IMR-90 (cell line): ENCODE data around the gene CDV3. TPM values are rescaled to one million over a fixed set of nuclear protein-coding genes. Genes with fewer than 3 reads are reported as not detected.

Experiments used
- ATAC-seq: fragments of 200-7000 bp; cut with Tn5 transposase; 2 replicates; pipeline ENCODE4 v1.9.1; 2020; ENCODE audit warnings: low read depth, mild to moderate bottlenecking, moderate library complexity
- BruUV-seq: library from RNA; stranded (reverse); fragments of 400-500 nt; replicated peaks from 2 replicates; lab custom pipeline; 2021; lab: Mats Ljungman, UMichigan
- CTCF ChIA-PET: fragments of 300-600 bp; formaldehyde crosslinking; extraction: SDS; loops from one replicate; lab custom pipeline; 2021; ENCODE audit warnings: antibody characterized with exemption; lab: Yijun Ruan, JAX
- POLR2A ChIA-PET: fragments of 300-600 bp; sonication (Branson Sonifier 250); formaldehyde crosslinking; loops from one replicate; lab custom pipeline; 2022; ENCODE audit warnings: antibody characterized with exemption; ENCODE audit not compliant: unreplicated experiment; lab: Charles Lee
- DNase-seq: peaks from one replicate; pipeline ENCODE4 v3.0.0; 2013
- H2AFZ ChIP-seq: replicated peaks from 2 replicates; pipeline ENCODE3; 2013; ENCODE audit warnings: low read length, mild to moderate bottlenecking; ENCODE audit not compliant: poor library complexity
- H2AK5ac ChIP-seq: 2 replicates; pipeline ENCODE4 v1.6.1; 2013; ENCODE audit warnings: low read depth, low read length, inconsistent platforms
- H2AK9ac ChIP-seq: replicated peaks from 2 replicates; pipeline ENCODE3; 2013; ENCODE audit warnings: mild to moderate bottlenecking, low read depth, low read length, moderate library complexity; ENCODE audit not compliant: poor library complexity
- H2BK120ac ChIP-seq: 2 replicates; pipeline ENCODE4 v1.6.1; 2013; ENCODE audit warnings: low read depth, low read length, inconsistent platforms
- H2BK15ac ChIP-seq: 3 replicates; pipeline ENCODE4 v1.6.1; 2013; ENCODE audit warnings: low read depth, low read length, inconsistent platforms
- H2BK20ac ChIP-seq: 2 replicates; pipeline ENCODE4 v1.6.1; 2013; ENCODE audit warnings: low read depth, mild to moderate bottlenecking, inconsistent platforms, low read length, moderate library complexity
- H2BK5ac ChIP-seq: 2 replicates; pipeline ENCODE4 v1.6.1; 2013; ENCODE audit warnings: mild to moderate bottlenecking, low read depth, low read length, inconsistent platforms; ENCODE audit not compliant: poor library complexity, severe bottlenecking
- H3K14ac ChIP-seq: replicated peaks from 2 replicates; pipeline ENCODE4 v1.6.1; 2013; ENCODE audit warnings: low read depth, low read length, inconsistent platforms
- H3K18ac ChIP-seq: 2 replicates; pipeline ENCODE4 v1.6.1; 2013; ENCODE audit warnings: low read depth, low read length, control low read depth
- H3K23ac ChIP-seq: 2 replicates; pipeline ENCODE4 v1.6.1; 2013; ENCODE audit warnings: low read depth, low read length, inconsistent platforms
- H3K27ac ChIP-seq: 2 replicates; pipeline ENCODE4 v1.5.1; 2013; ENCODE audit warnings: mild to moderate bottlenecking, control low read depth, low read length; ENCODE audit not compliant: insufficient read depth
- H3K27me3 ChIP-seq: 2 replicates; pipeline ENCODE4 v1.6.1; 2013; ENCODE audit warnings: low read length; ENCODE audit not compliant: control insufficient read depth, insufficient read depth
- H3K36me3 ChIP-seq: 2 replicates; pipeline ENCODE4 v1.6.1; 2013; ENCODE audit warnings: low read length, mixed read lengths; ENCODE audit not compliant: control insufficient read depth, insufficient read depth
- H3K4ac ChIP-seq: 2 replicates; pipeline ENCODE4 v1.6.1; 2013; ENCODE audit warnings: low read depth, low read length, inconsistent platforms
- H3K4me1 ChIP-seq: 2 replicates; pipeline ENCODE4 v1.6.1; 2013; ENCODE audit warnings: low read length, mixed read lengths; ENCODE audit not compliant: control insufficient read depth, insufficient read depth
- H3K4me2 ChIP-seq: 2 replicates; pipeline ENCODE4 v1.6.1; 2013; ENCODE audit warnings: low read depth, mild to moderate bottlenecking, control low read depth, low read length, moderate library complexity
- H3K4me3 ChIP-seq: 2 replicates; pipeline ENCODE4 v1.5.1; 2013; ENCODE audit warnings: low read depth, mild to moderate bottlenecking, control low read depth, low read length, moderate library complexity; ENCODE audit not compliant: insufficient read depth
- H3K56ac ChIP-seq: 2 replicates; pipeline ENCODE4 v1.6.1; 2013; ENCODE audit warnings: low read length, inconsistent platforms; ENCODE audit not compliant: insufficient read depth; ENCODE audit errors: extremely low read depth
- H3K79me1 ChIP-seq, 2 experiments: 2 replicates each; pipeline ENCODE4 v1.6.1; 2013; ENCODE audit warnings: low read length in 2 of 2, inconsistent platforms in 1 of 2, low read depth in 1 of 2
- H3K9ac ChIP-seq: 2 replicates; pipeline ENCODE4 v1.6.1; 2013; ENCODE audit warnings: low read depth, low read length, control low read depth
- H3K9me1 ChIP-seq: 2 replicates; pipeline ENCODE4 v1.6.1; 2013; ENCODE audit warnings: low read length, inconsistent platforms; ENCODE audit not compliant: insufficient read depth
- H3K9me3 ChIP-seq: 2 replicates; pipeline ENCODE4 v1.6.1; 2013; ENCODE audit warnings: low read length; ENCODE audit not compliant: control insufficient read depth, insufficient read depth
- H4K20me1 ChIP-seq: 2 replicates; pipeline ENCODE4 v1.6.1; 2013; ENCODE audit warnings: low read length, inconsistent platforms; ENCODE audit not compliant: insufficient read depth
- H4K5ac ChIP-seq: 2 replicates; pipeline ENCODE4 v1.6.1; 2013; ENCODE audit warnings: mild to moderate bottlenecking, low read depth, low read length, control low read depth
- H4K8ac ChIP-seq, 2 experiments: 2 replicates each; pipeline ENCODE4 v1.6.1; 2013; ENCODE audit warnings: low read depth in 2 of 2, low read length in 2 of 2, control low read depth in 1 of 2, inconsistent platforms in 1 of 2
- H4K91ac ChIP-seq: 2 replicates; pipeline ENCODE4 v1.6.1; 2013; ENCODE audit warnings: low read depth, low read length, inconsistent platforms; ENCODE audit not compliant: insufficient read depth
- BHLHE40 ChIP-seq: fragments of 150-350 bp; IDR thresholded peaks from 2 replicates; pipeline ENCODE4 v1.6.1; 2016; ENCODE audit warnings: mild to moderate bottlenecking, low read depth, low read length
- CEBPB ChIP-seq: IDR thresholded peaks from 2 replicates; pipeline ENCODE4 v1.6.1; 2012; ENCODE audit warnings: low read depth, low read length, improper control_type of control experiment
- CHD1 ChIP-seq: IDR thresholded peaks from 2 replicates; pipeline ENCODE4 v1.6.1; 2012; ENCODE audit warnings: low read depth, low read length, improper control_type of control experiment
- FOS ChIP-seq: fragments of 150-350 bp; IDR thresholded peaks from 2 replicates; pipeline ENCODE4 v1.6.1; 2016; ENCODE audit warnings: low read depth, low read length
- MAFK ChIP-seq: IDR thresholded peaks from 2 replicates; pipeline ENCODE4 v1.6.1; 2012; ENCODE audit warnings: low read depth, low read length, improper control_type of control experiment
- MAZ ChIP-seq: IDR thresholded peaks from 2 replicates; pipeline ENCODE4 v1.6.1; 2012; ENCODE audit warnings: low read depth, mild to moderate bottlenecking, low read length, improper control_type of control experiment, moderate library complexity, borderline replicate concordance
- MXI1 ChIP-seq: IDR thresholded peaks from 2 replicates; pipeline ENCODE4 v1.6.1; 2012; ENCODE audit warnings: low read depth, mild to moderate bottlenecking, low read length, moderate library complexity, borderline replicate concordance
- NFE2L2 ChIP-seq: fragments of 150-350 bp; IDR thresholded peaks from 2 replicates; pipeline ENCODE4 v1.6.1; 2016; ENCODE audit warnings: low read depth, mild to moderate bottlenecking, low read length
- POLR2A ChIP-seq: IDR thresholded peaks from 2 replicates; pipeline ENCODE4 v1.6.1; 2012; ENCODE audit warnings: mild to moderate bottlenecking, low read depth, low read length
- RAD21 ChIP-seq: IDR thresholded peaks from 2 replicates; pipeline ENCODE4 v1.6.1; 2012; ENCODE audit warnings: low read length, improper control_type of control experiment
- RCOR1 ChIP-seq: IDR thresholded peaks from 2 replicates; pipeline ENCODE4 v1.6.1; 2012; ENCODE audit warnings: mild to moderate bottlenecking, low read length, improper control_type of control experiment; ENCODE audit not compliant: insufficient replicate concordance
- RFX5 ChIP-seq: IDR thresholded peaks from 2 replicates; pipeline ENCODE4 v1.8.0; 2012; ENCODE audit warnings: low read depth, mild to moderate bottlenecking, low read length, moderate library complexity
- SMC3 ChIP-seq: fragments of 150-350 bp; IDR thresholded peaks from 2 replicates; pipeline ENCODE4 v1.6.1; 2016; ENCODE audit warnings: low read depth, mild to moderate bottlenecking, antibody characterized with exemption, low read length, moderate library complexity
- USF2 ChIP-seq: fragments of 150-350 bp; IDR thresholded peaks from 2 replicates; pipeline ENCODE4 v1.6.1; 2017; ENCODE audit warnings: mild to moderate bottlenecking, antibody characterized with exemption, low read length, low read depth
- WGBS, 2 experiments: methylation state at CpG; one replicate each; pipeline versions ENCODE4 v1.1.5 to v1.1.7; 2013; ENCODE audit warnings: missing lambda C conversion rate in 2 of 2; ENCODE audit not compliant: insufficient read length in 1 of 2; ENCODE audit errors: extremely low coverage in 2 of 2; 5-methylcytosine and 5-hydroxymethylcytosine counted together
- dilution Hi-C: fragments of 300-500 bp; cut with HindIII; formaldehyde crosslinking; loops from one replicate; pipeline ENCODE4 v1.14.3; 2018; ENCODE audit warnings: low sequenced_read_pairs; ENCODE audit not compliant: unreplicated experiment
- in situ Hi-C: fragments of 300-500 bp; cut with MboI; formaldehyde crosslinking; loops from 3 replicates; pipeline ENCODE4 v1.14.3; 2019; ENCODE audit warnings: low sequenced_read_pairs, inconsistent platforms, mixed read lengths
- intact Hi-C: fragments of 100-400 bp; cut with micrococcal nuclease; formaldehyde crosslinking; loops from 2 replicates; pipeline ENCODE4 v1.10.0; 2022
- polyA plus RNA-seq, 3 experiments: library from polyadenylated mRNA; depleted of rRNA; stranded (reverse); fragments of >200 nt; gene quantifications; 2 replicates each; pipeline ENCODE4 v1.2.3, GENCODE V29; 2012; ENCODE audit warnings: low replicate concordance in 1 of 3
- total RNA-seq: library from RNA; depleted of rRNA; stranded (reverse); fragments of >200 nt; gene quantifications from 2 replicates; pipeline ENCODE4 v1.2.3, GENCODE V29; 2012
- TF ChIP-seq, protein P1 (sequence below): fragments of 150-350 bp; IDR thresholded peaks from 2 replicates; pipeline ENCODE4 v1.6.1; 2016; ENCODE audit warnings: low read depth, mild to moderate bottlenecking, low read length, moderate library complexity, borderline replicate concordance
- TF ChIP-seq, protein P2 (sequence below): conservative IDR thresholded peaks from 2 replicates; pipeline ENCODE4 v1.5.1; 2012; ENCODE audit warnings: mild to moderate bottlenecking, low read depth, low read length, improper control_type of control experiment

CDV3 gene
- total and polyA plus RNA-seq, 2 of the 4 experiments (the other 2 are of a cell fraction): 93.6 to 120 TPM

GRCh38 chr3:133629146-133629545 lies 55.7 kb downstream of the CDV3 start:
- Histone ChIP-seq H3K9me3 (no peaks in the 10 kb centered on the region), H4K8ac (no peak overlapping the region), H2AFZ (no peak overlapping the region), H3K4me2 (no peak overlapping the region), H3K4me3 (no peak overlapping the region), H3K4me1 (no peaks in the 10 kb centered on the region), H3K56ac (no peak overlapping the region), H3K9me1 (no peaks in the 10 kb centered on the region), H2BK15ac (no peak overlapping the region), H2AK9ac (no peak overlapping the region), H3K27me3 (no peaks in the 10 kb centered on the region), H2BK20ac (no peak overlapping the region), H4K91ac (no peak overlapping the region), H3K79me1 (peaks cover 8 to 13% of the 10 kb centered on the region in 2 experiments; a peak in 3 of 4 replicates), H3K9ac (no peak overlapping the region), H3K4ac (no peak overlapping the region), H4K20me1 (no peaks in the 10 kb centered on the region), H3K23ac (no peak overlapping the region), H3K36me3 (peaks cover 27% of the 10 kb centered on the region), H2BK120ac (no peak overlapping the region), H2BK5ac (no peak overlapping the region), H3K18ac (no peak overlapping the region), H3K14ac (no peak overlapping the region), H4K5ac (no peak overlapping the region), H2AK5ac (no peak overlapping the region), H3K27ac (no peak overlapping the region)
- CTCF ChIA-PET: no interaction called here
- dilution Hi-C loops (no loop called here), in situ Hi-C loops (no loop called here), intact Hi-C loops (no loop called here)
- no TSS peak for BruUV-seq
- no CpG with 5 or more reads among the region's 2 CpGs for WGBS, 2 experiments
- DNase-seq (no peak), ATAC-seq (no peak)
- POLR2A ChIA-PET: no interaction called here
- TF ChIP-seq RAD21: no peak
- TF ChIP-seq NFE2L2: no peak
- no peak for TF ChIP-seq BHLHE40
- no peak for TF ChIP-seq RCOR1
- no peak for TF ChIP-seq MAZ
- TF ChIP-seq RFX5: no peak
- no peak for TF ChIP-seq CEBPB
- no peak for TF ChIP-seq CHD1
- TF ChIP-seq POLR2A: no peak
- TF ChIP-seq, protein P1, sequence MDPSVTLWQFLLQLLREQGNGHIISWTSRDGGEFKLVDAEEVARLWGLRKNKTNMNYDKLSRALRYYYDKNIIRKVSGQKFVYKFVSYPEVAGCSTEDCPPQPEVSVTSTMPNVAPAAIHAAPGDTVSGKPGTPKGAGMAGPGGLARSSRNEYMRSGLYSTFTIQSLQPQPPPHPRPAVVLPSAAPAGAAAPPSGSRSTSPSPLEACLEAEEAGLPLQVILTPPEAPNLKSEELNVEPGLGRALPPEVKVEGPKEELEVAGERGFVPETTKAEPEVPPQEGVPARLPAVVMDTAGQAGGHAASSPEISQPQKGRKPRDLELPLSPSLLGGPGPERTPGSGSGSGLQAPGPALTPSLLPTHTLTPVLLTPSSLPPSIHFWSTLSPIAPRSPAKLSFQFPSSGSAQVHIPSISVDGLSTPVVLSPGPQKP: no peak
- no peak for TF ChIP-seq MAFK
- no peak for TF ChIP-seq MXI1
- TF ChIP-seq SMC3: no peak
- TF ChIP-seq FOS: no peak
- TF ChIP-seq USF2: no peak
- TF ChIP-seq, protein P2, sequence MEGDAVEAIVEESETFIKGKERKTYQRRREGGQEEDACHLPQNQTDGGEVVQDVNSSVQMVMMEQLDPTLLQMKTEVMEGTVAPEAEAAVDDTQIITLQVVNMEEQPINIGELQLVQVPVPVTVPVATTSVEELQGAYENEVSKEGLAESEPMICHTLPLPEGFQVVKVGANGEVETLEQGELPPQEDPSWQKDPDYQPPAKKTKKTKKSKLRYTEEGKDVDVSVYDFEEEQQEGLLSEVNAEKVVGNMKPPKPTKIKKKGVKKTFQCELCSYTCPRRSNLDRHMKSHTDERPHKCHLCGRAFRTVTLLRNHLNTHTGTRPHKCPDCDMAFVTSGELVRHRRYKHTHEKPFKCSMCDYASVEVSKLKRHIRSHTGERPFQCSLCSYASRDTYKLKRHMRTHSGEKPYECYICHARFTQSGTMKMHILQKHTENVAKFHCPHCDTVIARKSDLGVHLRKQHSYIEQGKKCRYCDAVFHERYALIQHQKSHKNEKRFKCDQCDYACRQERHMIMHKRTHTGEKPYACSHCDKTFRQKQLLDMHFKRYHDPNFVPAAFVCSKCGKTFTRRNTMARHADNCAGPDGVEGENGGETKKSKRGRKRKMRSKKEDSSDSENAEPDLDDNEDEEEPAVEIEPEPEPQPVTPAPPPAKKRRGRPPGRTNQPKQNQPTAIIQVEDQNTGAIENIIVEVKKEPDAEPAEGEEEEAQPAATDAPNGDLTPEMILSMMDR: no peak
